H9 (cell line): ENCODE data around the gene NACC2. TPM values are rescaled to one million over a fixed set of nuclear protein-coding genes. Genes with fewer than 3 reads are reported as not detected.

Experiments used
- DNase-seq: peaks from one replicate; pipeline ENCODE4 v3.0.0-alpha.2; 2017
- H2AFZ ChIP-seq: one replicate; pipeline ENCODE4 v1.6.1; 2013; ENCODE audit warnings: mild to moderate bottlenecking, low read length, control low read depth, moderate library complexity
- H2AK5ac ChIP-seq: 2 replicates; pipeline ENCODE4 v1.6.1; 2013; ENCODE audit warnings: low read length, control low read depth, mixed read lengths; ENCODE audit not compliant: insufficient read length
- H2BK120ac ChIP-seq: one replicate; pipeline ENCODE4 v1.6.1; 2013; ENCODE audit warnings: low read depth, mild to moderate bottlenecking, low read length, control low read depth, inconsistent platforms; ENCODE audit not compliant: poor library complexity, severe bottlenecking
- H2BK12ac ChIP-seq: 2 replicates; pipeline ENCODE4 v1.6.1; 2013; ENCODE audit warnings: low read length, control low read depth, mixed read lengths, low read depth; ENCODE audit not compliant: insufficient read length
- H2BK15ac ChIP-seq: 2 replicates; pipeline ENCODE4 v1.6.1; 2013; ENCODE audit warnings: low read depth, low read length, control low read depth
- H2BK20ac ChIP-seq: one replicate; pipeline ENCODE4 v1.6.1; 2013; ENCODE audit warnings: low read depth, mild to moderate bottlenecking, low read length, control low read depth, inconsistent platforms; ENCODE audit not compliant: poor library complexity, severe bottlenecking
- H2BK5ac ChIP-seq: 2 replicates; pipeline ENCODE4 v1.6.1; 2013; ENCODE audit warnings: low read length, control low read depth, mixed read lengths; ENCODE audit not compliant: insufficient read length
- H3K14ac ChIP-seq: 2 replicates; pipeline ENCODE4 v1.6.1; 2013; ENCODE audit warnings: low read length, control low read depth; ENCODE audit not compliant: insufficient read depth
- H3K18ac ChIP-seq: 2 replicates; pipeline ENCODE4 v1.6.1; 2013; ENCODE audit warnings: low read depth, mild to moderate bottlenecking, mixed read lengths, low read length, control low read depth; ENCODE audit not compliant: insufficient read length
- H3K23ac ChIP-seq: 2 replicates; pipeline ENCODE4 v1.6.1; 2013; ENCODE audit warnings: low read length, control low read depth, mixed read lengths, low read depth; ENCODE audit not compliant: insufficient read length
- H3K23me2 ChIP-seq: 2 replicates; pipeline ENCODE4 v1.6.1; 2013; ENCODE audit warnings: low read depth, mild to moderate bottlenecking, mixed read lengths, low read length, control low read depth; ENCODE audit not compliant: insufficient read length, poor library complexity, severe bottlenecking
- H3K27ac ChIP-seq: 2 replicates; pipeline ENCODE4 v1.5.1; 2013; ENCODE audit warnings: low read length, control low read depth, mixed read lengths, low read depth; ENCODE audit not compliant: insufficient read length
- H3K27me3 ChIP-seq: 2 replicates; pipeline ENCODE4 v1.6.1; 2013; ENCODE audit warnings: low read length, control low read depth, inconsistent platforms; ENCODE audit not compliant: insufficient read depth
- H3K4ac ChIP-seq: 2 replicates; pipeline ENCODE4 v1.6.1; 2013; ENCODE audit warnings: low read depth, mild to moderate bottlenecking, control low read depth, inconsistent platforms, low read length, moderate library complexity
- H3K4me1 ChIP-seq: 2 replicates; pipeline ENCODE4 v1.6.1; 2013; ENCODE audit warnings: low read length, control low read depth, inconsistent platforms; ENCODE audit not compliant: insufficient read depth
- H3K4me2 ChIP-seq: 2 replicates; pipeline ENCODE4 v1.6.1; 2013; ENCODE audit warnings: low read length, control low read depth, mixed read lengths; ENCODE audit not compliant: insufficient read length, insufficient read depth
- H3K56ac ChIP-seq: 2 replicates; pipeline ENCODE4 v1.6.1; 2013; ENCODE audit warnings: low read depth, mild to moderate bottlenecking, mixed read lengths, low read length, control low read depth; ENCODE audit not compliant: insufficient read length
- H3K79me1 ChIP-seq: 2 replicates; pipeline ENCODE4 v1.6.1; 2013; ENCODE audit warnings: low read depth, mild to moderate bottlenecking, moderate library complexity, low read length, control low read depth, inconsistent platforms; ENCODE audit not compliant: insufficient read depth, poor library complexity, severe bottlenecking
- H3K79me2 ChIP-seq: 2 replicates; pipeline ENCODE4 v1.6.1; 2013; ENCODE audit warnings: low read length, control low read depth, inconsistent platforms; ENCODE audit not compliant: insufficient read depth
- H3K9ac ChIP-seq: 2 replicates; pipeline ENCODE4 v1.6.1; 2013; ENCODE audit warnings: low read length, control low read depth, mixed read lengths; ENCODE audit not compliant: insufficient read length; ENCODE audit errors: extremely low read depth
- H3K9me3 ChIP-seq: one replicate; pipeline ENCODE4 v1.6.1; 2013; ENCODE audit warnings: low read depth, low read length, inconsistent platforms; ENCODE audit not compliant: control insufficient read depth
- H3T11ph ChIP-seq: one replicate; pipeline ENCODE4 v1.6.1; 2013; ENCODE audit warnings: mild to moderate bottlenecking, low read length, control low read depth, inconsistent platforms
- H4K20me1 ChIP-seq: one replicate; pipeline ENCODE4 v1.6.1; 2013; ENCODE audit not compliant: control insufficient read depth, insufficient read length, insufficient read depth
- H4K5ac ChIP-seq: 2 replicates; pipeline ENCODE4 v1.6.1; 2013; ENCODE audit warnings: low read depth, mild to moderate bottlenecking, mixed read lengths, low read length, control low read depth; ENCODE audit not compliant: insufficient read length
- H4K8ac ChIP-seq: replicated peaks from 2 replicates; pipeline ENCODE4 v1.6.1; 2013; ENCODE audit warnings: low read length, control low read depth, mixed read lengths, low read depth; ENCODE audit not compliant: insufficient read length
- H4K91ac ChIP-seq: 2 replicates; pipeline ENCODE4 v1.6.1; 2013; ENCODE audit warnings: low read depth, mild to moderate bottlenecking, moderate library complexity, mixed read lengths, low read length, control low read depth; ENCODE audit not compliant: insufficient read length
- H3K27ac Mint-ChIP-seq, 3 experiments: 2 replicates in 2 of 3; 3 replicates in 1 of 3; pipeline ENCODE4 v1.8.0; 2020 to 2021; ENCODE audit warnings: mixed read lengths in 3 of 3, mild to moderate bottlenecking in 1 of 3, moderate library complexity in 1 of 3
- H3K27me3 Mint-ChIP-seq: 2 replicates; pipeline ENCODE4 v1.8.0; 2021; ENCODE audit warnings: low read depth, mild to moderate bottlenecking, moderate library complexity, mixed read lengths
- H3K36me3 Mint-ChIP-seq, 3 experiments: 2 replicates in 2 of 3; 3 replicates in 1 of 3; pipeline ENCODE4 v1.8.0; 2020 to 2021; ENCODE audit warnings: low read depth in 3 of 3, mixed read lengths in 3 of 3; ENCODE audit not compliant: insufficient read depth in 1 of 3
- H3K4me1 Mint-ChIP-seq, 2 experiments: 2 replicates each; pipeline ENCODE4 v1.8.0; 2020; ENCODE audit warnings: mixed read lengths in 2 of 2
- H3K4me3 Mint-ChIP-seq, 2 experiments: 2 replicates in 1 of 2; 3 replicates in 1 of 2; pipeline ENCODE4 v1.8.0; 2020 to 2021; ENCODE audit warnings: mild to moderate bottlenecking in 2 of 2, mixed read lengths in 2 of 2, moderate library complexity in 1 of 2
- H3K9me3 Mint-ChIP-seq, 2 experiments: 2 replicates in 1 of 2; 3 replicates in 1 of 2; pipeline ENCODE4 v1.8.0; 2020; ENCODE audit warnings: mild to moderate bottlenecking in 2 of 2, mixed read lengths in 2 of 2, moderate library complexity in 1 of 2
- CTCF ChIP-seq: fragments of 200-600 bp; sonication (generic); conservative IDR thresholded peaks from 3 replicates; pipeline ENCODE4 v1.8.0; 2021; ENCODE audit warnings: antibody characterized with exemption, mild to moderate bottlenecking
- WGBS: extraction: QIAGEN DNeasy Blood & Tissue Kit; methylation state at CpG from one replicate; pipeline ENCODE4 v1.1.7; 2013; ENCODE audit warnings: missing lambda C conversion rate, low lambda C conversion rate, mixed read lengths; ENCODE audit not compliant: insufficient read length; ENCODE audit errors: extremely low coverage; 5-methylcytosine and 5-hydroxymethylcytosine counted together
- total RNA-seq: library from RNA; stranded (reverse); gene quantifications from 2 replicates; pipeline ENCODE4 v1.2.1, GENCODE V29; 2021

NACC2 gene
- total RNA-seq, 1 experiment from 2014 or later = 11.5 TPM

- H3K18ac ChIP-seq = no peak overlapping the region
- no peak overlapping the region for H3K9ac ChIP-seq
- H2BK20ac ChIP-seq = no peak overlapping the region
- H3K56ac ChIP-seq = no peak overlapping the region
- H3K14ac ChIP-seq = no peak overlapping the region
- WGBS = no CpG with 5 or more reads among the region's 18 CpGs
- H3K27me3 Mint-ChIP-seq = peaks cover 2% of the 10 kb centered on the region; the same call in 1 of the 2 replicates
- H4K5ac ChIP-seq = no peak overlapping the region
- no peak overlapping the region for H3K4me2 ChIP-seq
- peaks cover 2% of the 10 kb centered on the region; the same call in 1 of the 2 replicates for H3K4me1 ChIP-seq
- no peak overlapping the region for H2AFZ ChIP-seq
- no peak overlapping the region for H4K8ac ChIP-seq
- no peaks in the 10 kb centered on the region for H3K79me2 ChIP-seq
- H2AK5ac ChIP-seq = no peak overlapping the region
- no peaks in the 10 kb centered on the region for H3K36me3 Mint-ChIP-seq
- no peaks in the 10 kb centered on the region for H3K79me1 ChIP-seq
- no peaks in the 10 kb centered on the region for H3K27me3 ChIP-seq
- no peak for DNase-seq
- no peak overlapping the region for H3K23ac ChIP-seq
- H4K91ac ChIP-seq = no peak overlapping the region
- H3K4ac ChIP-seq = no peak overlapping the region
- H2BK120ac ChIP-seq = no peak overlapping the region
- H3K9me3 Mint-ChIP-seq = peaks cover 2 to 4% of the 10 kb centered on the region in 2 experiments; a peak in 3 of 5 replicates
- peaks cover 3% of the 10 kb centered on the region for H4K20me1 ChIP-seq
- no peak overlapping the region for H2BK5ac ChIP-seq
- H2BK15ac ChIP-seq = no peak overlapping the region
- TF ChIP-seq CTCF = no peak
- H3K9me3 ChIP-seq = no peaks in the 10 kb centered on the region
- H3T11ph ChIP-seq = no peak overlapping the region
- H3K4me3 Mint-ChIP-seq = no peak overlapping the region
- no peak overlapping the region for H3K27ac Mint-ChIP-seq
- no peak overlapping the region for H2BK12ac ChIP-seq
- H3K27ac ChIP-seq = no peak overlapping the region
- no peaks in the 10 kb centered on the region for H3K23me2 ChIP-seq
- peaks cover 13 to 25% of the 10 kb centered on the region in 2 experiments for H3K4me1 Mint-ChIP-seq
These were observed 123.8 kb downstream of the NACC2 start for GRCh38 chr9:135971111-135971766.
